ENCODE data around the gene PTK6.

GRCh38 chr20:63549679-63550282, 12.6 kb upstream of the PTK6 start:
- TF ChIP-seq CTCF (IDR thresholded peaks at IDR 0.05; ENCODE audit: low read depth, low read length, poor library complexity, severe bottlenecking) (no peak), EZH2phosphoT487 (IDR thresholded peaks at IDR 0.05; ENCODE audit: borderline replicate concordance, low read length) (no peak)
